Measurements from ENCODE around the gene LIMS2. TPM values are rescaled to one million over a fixed set of nuclear protein-coding genes. Genes with fewer than 3 reads are reported as not detected.

The LIMS2 gene
- total and polyA plus RNA-seq, 12 donors: 148 to 687 (median 160) TPM

- peaks cover 0 to 51% (median 29%) of the 10 kb centered on the region in 9 donors for H3K4me1 ChIP-seq
- intact Hi-C loops (cut with DNase I): no loop called here
- DNase-seq: no peak
- peak overlapping the region in 1 of 10 donors; percentile 11 for H3K27ac ChIP-seq
- H3K9me3 ChIP-seq: peaks cover 0 to 11% (median 0%) of the 10 kb centered on the region in 11 donors
- H3K27me3 ChIP-seq: peaks cover 0 to 6% (median 0%) of the 10 kb centered on the region in 7 donors
- no peak for ATAC-seq
- no peak for TF ChIP-seq CTCF (IDR thresholded peaks at IDR 0.05)
- WGBS, 2 donors: 73 to 77% methylated on average over 8 of the region's 8 CpGs
- H3K4me3 ChIP-seq: no peak overlapping the region
- H3K36me3 ChIP-seq: no peaks in the 10 kb centered on the region
These were observed 10.2 kb upstream of the LIMS2 start for GRCh38 chr2:127685410-127686080.

GRCh38 chr2:127683757-127684156 is 8.4 kb upstream of the LIMS2 start:
- Histone ChIP-seq H3K27ac (peak overlapping the region in 5 of 10 donors; percentile 13 to 86 (median 47)), H3K9me3 (peaks cover 0 to 6% (median 0%) of the 10 kb centered on the region in 11 donors), H3K36me3 (no peaks in the 10 kb centered on the region), H3K27me3 (peaks cover 0 to 6% (median 0%) of the 10 kb centered on the region in 7 donors), H3K4me3 (no peak overlapping the region), H3K4me1 (peaks cover 0 to 63% (median 33%) of the 10 kb centered on the region in 9 donors)
- peak in 5 of 8 donors; percentile 29 to 39 (median 31) for ATAC-seq
- no peak for DNase-seq
- no peak for TF ChIP-seq CTCF (IDR thresholded peaks at IDR 0.05)
- 42 to 65% methylated on average over 15 of the region's 15 CpGs for WGBS, 2 donors
- intact Hi-C loops (cut with DNase I): loop anchor here in 1 of 10 donors (5.0 kb wide), 1 partner anchor 81 kb away; no protein-coding TSS in a partner anchor

- intact Hi-C loops (cut with DNase I): loop anchor here in 1 of 10 donors (5.0 kb wide), 1 partner anchor 81 kb away; no protein-coding TSS in a partner anchor
- TF ChIP-seq CTCF (IDR thresholded peaks at IDR 0.05): no peak
- DNase-seq (no peak), ATAC-seq (no peak)
- Histone ChIP-seq H3K27me3 (peaks cover 0 to 6% (median 0%) of the 10 kb centered on the region in 7 donors), H3K9me3 (no peaks in the 10 kb centered on the region), H3K4me1 (peaks cover 0 to 63% (median 35%) of the 10 kb centered on the region in 9 donors), H3K27ac (peak overlapping the region in 4 of 10 donors; percentile 42 to 86 (median 63)), H3K4me3 (no peak overlapping the region), H3K36me3 (no peaks in the 10 kb centered on the region)
These were observed 7.7 kb upstream of the LIMS2 start for GRCh38 chr2:127683056-127683455.

GRCh38 chr2:127681976-127682857 is 6.9 kb upstream of the LIMS2 start:
- WGBS, 2 donors: 76 to 88% methylated on average over 6 of the region's 6 CpGs
- H3K27ac ChIP-seq: peak overlapping the region in 8 of 10 donors; percentile 51 to 86 (median 76)
- no peak for TF ChIP-seq CTCF (IDR thresholded peaks at IDR 0.05)
- DNase-seq: no peak
- no peaks in the 10 kb centered on the region for H3K9me3 ChIP-seq
- ATAC-seq: no peak
- H3K27me3 ChIP-seq: peaks cover 0 to 8% (median 0%) of the 10 kb centered on the region in 7 donors
- intact Hi-C loops (cut with DNase I): loop anchor here in 1 of 10 donors (5.0 kb wide), 1 partner anchor 80 kb away; no protein-coding TSS in a partner anchor
- H3K4me1 ChIP-seq: peaks cover 4 to 67% (median 38%) of the 10 kb centered on the region in 9 donors
- H3K4me3 ChIP-seq: peak overlapping the region in 5 of 10 donors; percentile 49 to 61 (median 59)
- no peaks in the 10 kb centered on the region for H3K36me3 ChIP-seq

Data from heart right ventricle (tissue), 16 donors.